OCI-LY7 (cell line): ENCODE measurements around the gene ELK4. TPM values are rescaled to one million over a fixed set of nuclear protein-coding genes. Genes with fewer than 3 reads are reported as not detected.

Experiments used
- BruUV-seq: library from RNA; stranded (reverse); fragments of 400-500 nt; replicated peaks from 2 replicates; lab custom pipeline; 2021; lab: Mats Ljungman, UMichigan
- CTCF ChIA-PET: fragments of 300-600 bp; sonication (Branson Sonifier 250); formaldehyde crosslinking; loops from one replicate; lab custom pipeline; 2022; ENCODE audit warnings: antibody characterized with exemption; ENCODE audit not compliant: unreplicated experiment; lab: Charles Lee
- POLR2A ChIA-PET: fragments of 300-600 bp; sonication (Branson Sonifier 250); formaldehyde crosslinking; loops from one replicate; lab custom pipeline; 2022; ENCODE audit warnings: antibody characterized with exemption; lab: Charles Lee
- DNase-seq: peaks from one replicate; pipeline ENCODE4 v3.0.0-alpha.2; 2015; ENCODE audit warnings: low spot score
- H2AFZ ChIP-seq: fragments of 200-600 bp; sonication (generic), shearing (Covaris generic); 2 replicates; pipeline ENCODE4 v1.6.1; 2014; ENCODE audit warnings: mild to moderate bottlenecking, antibody characterized with exemption, low read length, moderate library complexity
- H3K27ac ChIP-seq: fragments of 200-600 bp; sonication (generic); 2 replicates; pipeline ENCODE4 v1.5.1; 2014; ENCODE audit warnings: mixed run types, low read depth, mild to moderate bottlenecking, moderate library complexity, low read length, inconsistent platforms; ENCODE audit not compliant: poor library complexity, severe bottlenecking
- H3K36me3 ChIP-seq: fragments of 200-600 bp; sonication (generic); 2 replicates; pipeline ENCODE4 v1.6.1; 2014; ENCODE audit warnings: mild to moderate bottlenecking, antibody characterized with exemption, low read length, moderate library complexity, mixed read lengths; ENCODE audit not compliant: insufficient read depth
- H3K4me1 ChIP-seq: fragments of 200-600 bp; sonication (generic); 2 replicates; pipeline ENCODE4 v1.5.1; 2014; ENCODE audit warnings: mild to moderate bottlenecking, low read length; ENCODE audit not compliant: insufficient read depth, poor library complexity, severe bottlenecking
- H3K4me2 ChIP-seq: fragments of 200-600 bp; sonication (generic); 2 replicates; pipeline ENCODE4 v1.6.1; 2014; ENCODE audit warnings: mild to moderate bottlenecking, low read length
- H3K4me3 ChIP-seq: fragments of 200-600 bp; sonication (generic); 2 replicates; pipeline ENCODE4 v1.5.1; 2014; ENCODE audit warnings: mild to moderate bottlenecking, low read depth, low read length; ENCODE audit not compliant: poor library complexity, severe bottlenecking
- H3K79me2 ChIP-seq: fragments of 200-600 bp; sonication (generic); 2 replicates; pipeline ENCODE4 v1.6.1; 2016; ENCODE audit warnings: low read depth, mild to moderate bottlenecking, low read length, moderate library complexity, mixed read lengths; ENCODE audit not compliant: insufficient read depth
- H3K9me2 ChIP-seq: fragments of 200-600 bp; sonication (generic); 2 replicates; pipeline ENCODE4 v1.6.1; 2016; ENCODE audit warnings: mild to moderate bottlenecking, low read length, mixed read lengths; ENCODE audit not compliant: insufficient read depth
- H3K9me3 ChIP-seq: fragments of 200-600 bp; sonication (generic); 2 replicates; pipeline ENCODE4 v1.6.1; 2014; ENCODE audit warnings: mild to moderate bottlenecking, mixed run types, low read length, mixed read lengths
- H4K20me1 ChIP-seq: fragments of 200-600 bp; sonication (generic); 2 replicates; pipeline ENCODE4 v1.6.1; 2014; ENCODE audit warnings: mild to moderate bottlenecking, antibody characterized with exemption, low read length, moderate library complexity, mixed read lengths; ENCODE audit not compliant: insufficient read depth
- EZH2phosphoT487 ChIP-seq: fragments of 200-600 bp; sonication (generic); IDR thresholded peaks from 2 replicates; pipeline ENCODE4 v1.6.1; 2018; ENCODE audit warnings: low read depth, borderline replicate concordance, mild to moderate bottlenecking, mixed run types, antibody characterized with exemption, low read length, moderate library complexity, mixed read lengths
- intact Hi-C: fragments of 100-400 bp; cut with micrococcal nuclease; formaldehyde crosslinking; loops from one replicate; pipeline ENCODE4 v1.10.0; 2022; ENCODE audit not compliant: unreplicated experiment
- total RNA-seq, 2 experiments: library from RNA; depleted of rRNA in 1 of 2; stranded (reverse); fragments of >200 nt in 1 of 2; shearing (Covaris generic) in 1 of 2; gene quantifications; 2 replicates each; pipeline ENCODE4 v1.2.3, GENCODE V29; 2014 to 2022
- TF ChIP-seq, protein P1 (sequence below): fragments of 200-600 bp; sonication (generic); conservative IDR thresholded peaks from 2 replicates; pipeline ENCODE4 v1.5.1; 2014; ENCODE audit warnings: mild to moderate bottlenecking, antibody characterized with exemption, low read length, moderate library complexity, mixed read lengths

ELK4 gene
- total RNA-seq, 2 experiments from 2014 or later, result 26.4 to 88.3 TPM

DNA sequence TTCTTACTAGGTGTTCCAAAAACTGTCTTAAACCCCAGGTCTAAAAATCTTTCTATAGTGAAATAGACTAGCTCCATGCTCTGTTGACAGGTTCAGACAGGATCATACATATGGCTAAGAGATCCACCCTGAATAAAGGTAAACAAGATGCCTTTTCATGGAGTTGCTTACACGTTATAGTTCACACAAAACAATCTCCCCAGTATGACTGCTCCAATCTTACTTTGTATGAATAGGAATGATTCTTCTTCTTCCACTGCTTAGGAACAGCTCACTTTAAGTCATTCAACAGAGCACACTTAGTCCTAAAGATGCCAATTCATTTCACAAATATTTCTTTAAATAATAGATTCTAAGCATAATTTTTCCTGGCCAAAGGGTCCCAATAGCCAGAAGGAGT lies 16.0 kb downstream of the ELK4 start:
- intact Hi-C loops, result no loop called here
- CTCF ChIA-PET, result no interaction called here
- Histone ChIP-seq H3K36me3 (peaks cover 97% of the 10 kb centered on the region), H2AFZ (no peak overlapping the region), H3K4me3 (no peak overlapping the region), H3K9me2 (no peaks in the 10 kb centered on the region), H3K4me1 (peaks cover 16% of the 10 kb centered on the region), H3K79me2 (peaks cover 77% of the 10 kb centered on the region), H3K27ac (no peak overlapping the region), H3K4me2 (no peak overlapping the region), H3K9me3 (no peaks in the 10 kb centered on the region), H4K20me1 (peaks cover 10% of the 10 kb centered on the region; the same call in 1 of the 2 replicates)
- POLR2A ChIA-PET, result interaction anchor here (0.5 to 1.1 kb wide), 4 partner anchors 8 to 24 kb away, joined by 3 to 4 read pairs (median 4); no protein-coding TSS in a partner anchor
- TSS peak; percentile 16 for BruUV-seq
- DNase-seq, result no peak
- no peak for TF ChIP-seq EZH2phosphoT487
- TF ChIP-seq, protein P1, sequence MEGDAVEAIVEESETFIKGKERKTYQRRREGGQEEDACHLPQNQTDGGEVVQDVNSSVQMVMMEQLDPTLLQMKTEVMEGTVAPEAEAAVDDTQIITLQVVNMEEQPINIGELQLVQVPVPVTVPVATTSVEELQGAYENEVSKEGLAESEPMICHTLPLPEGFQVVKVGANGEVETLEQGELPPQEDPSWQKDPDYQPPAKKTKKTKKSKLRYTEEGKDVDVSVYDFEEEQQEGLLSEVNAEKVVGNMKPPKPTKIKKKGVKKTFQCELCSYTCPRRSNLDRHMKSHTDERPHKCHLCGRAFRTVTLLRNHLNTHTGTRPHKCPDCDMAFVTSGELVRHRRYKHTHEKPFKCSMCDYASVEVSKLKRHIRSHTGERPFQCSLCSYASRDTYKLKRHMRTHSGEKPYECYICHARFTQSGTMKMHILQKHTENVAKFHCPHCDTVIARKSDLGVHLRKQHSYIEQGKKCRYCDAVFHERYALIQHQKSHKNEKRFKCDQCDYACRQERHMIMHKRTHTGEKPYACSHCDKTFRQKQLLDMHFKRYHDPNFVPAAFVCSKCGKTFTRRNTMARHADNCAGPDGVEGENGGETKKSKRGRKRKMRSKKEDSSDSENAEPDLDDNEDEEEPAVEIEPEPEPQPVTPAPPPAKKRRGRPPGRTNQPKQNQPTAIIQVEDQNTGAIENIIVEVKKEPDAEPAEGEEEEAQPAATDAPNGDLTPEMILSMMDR, result no peak

GRCh38 chr1:205613854-205614412 lies 17.9 kb downstream of the ELK4 start:
- ChIA-PET CTCF (no interaction called here), POLR2A (interaction anchor here (1.0 to 2.9 kb wide), 2 partner anchors 12 to 22 kb away, joined by 3 to 12 read pairs; no protein-coding TSS in a partner anchor)
- peaks cover 19% of the 10 kb centered on the region for H4K20me1 ChIP-seq
- BruUV-seq, result no TSS peak
- intact Hi-C loops, result no loop called here
- DNase-seq, result no peak
- no peak overlapping the region for H3K4me3 ChIP-seq
- H2AFZ ChIP-seq, result no peak overlapping the region
- no peaks in the 10 kb centered on the region for H3K9me2 ChIP-seq
- H3K4me2 ChIP-seq, result peak overlapping the region; percentile 46
- peaks cover 77% of the 10 kb centered on the region for H3K79me2 ChIP-seq
- H3K4me1 ChIP-seq, result peaks cover 16% of the 10 kb centered on the region
- H3K27ac ChIP-seq, result peak overlapping the region; percentile 49
- H3K36me3 ChIP-seq, result peaks cover 97% of the 10 kb centered on the region
- no peak for TF ChIP-seq EZH2phosphoT487
- TF ChIP-seq, protein P1, result no peak
- H3K9me3 ChIP-seq, result no peaks in the 10 kb centered on the region

GRCh38 chr1:205612556-205612955 lies 19.3 kb downstream of the ELK4 start:
- Histone ChIP-seq H3K36me3 (peaks cover 97% of the 10 kb centered on the region), H3K9me3 (no peaks in the 10 kb centered on the region), H3K4me3 (no peak overlapping the region), H2AFZ (no peak overlapping the region), H3K27ac (no peak overlapping the region), H3K9me2 (no peaks in the 10 kb centered on the region), H4K20me1 (peaks cover 21% of the 10 kb centered on the region), H3K79me2 (peaks cover 80% of the 10 kb centered on the region), H3K4me1 (peaks cover 16% of the 10 kb centered on the region), H3K4me2 (no peak overlapping the region)
- TF ChIP-seq, protein P1, result no peak
- no peak for TF ChIP-seq EZH2phosphoT487
- intact Hi-C loops, result no loop called here
- DNase-seq, result no peak
- BruUV-seq, result no TSS peak
- ChIA-PET POLR2A (interaction anchor here (0.7 to 2.9 kb wide), 5 partner anchors 11 to 1865 kb away, joined by 3 to 12 read pairs (median 3); partner anchors contain the start of gene ELK4), CTCF (no interaction called here)
